MCF 10A (cell line): ENCODE measurements around the gene MT2A. TPM values are rescaled to one million over a fixed set of nuclear protein-coding genes. Genes with fewer than 3 reads are reported as not detected.

Source experiments
- BruUV-seq: library from RNA; stranded (reverse); fragments of 400-500 nt; replicated peaks from 2 replicates; lab custom pipeline; 2021; lab: Mats Ljungman, UMichigan
- CTCF ChIA-PET: fragments of 300-600 bp; sonication (Branson Sonifier 250); formaldehyde crosslinking; extraction: SDS; loops from one replicate; lab custom pipeline; 2021; ENCODE audit warnings: antibody characterized with exemption, inconsistent platforms; lab: Yijun Ruan, JAX
- POLR2A ChIA-PET: fragments of 300-600, 350-650 bp; sonication (Branson Sonifier 250); formaldehyde crosslinking; extraction: SDS; loops from one replicate; lab custom pipeline; 2020; ENCODE audit warnings: antibody characterized with exemption, inconsistent platforms; lab: Yijun Ruan, JAX
- DNase-seq: peaks from one replicate; pipeline ENCODE4 v3.0.0-alpha.2; 2018; ENCODE audit not compliant: unreplicated experiment
- H3K27ac Mint-ChIP-seq: one replicate; pipeline ENCODE4 v1.8.0; 2022; ENCODE audit warnings: mild to moderate bottlenecking, low read depth, mixed read lengths; ENCODE audit not compliant: unreplicated experiment
- H3K27me3 Mint-ChIP-seq: one replicate; pipeline ENCODE4 v1.8.0; 2022; ENCODE audit warnings: mixed read lengths; ENCODE audit not compliant: insufficient read depth, unreplicated experiment
- H3K36me3 Mint-ChIP-seq: one replicate; pipeline ENCODE4 v1.8.0; 2022; ENCODE audit warnings: mild to moderate bottlenecking, moderate library complexity, mixed read lengths; ENCODE audit not compliant: insufficient read depth, unreplicated experiment
- H3K4me1 Mint-ChIP-seq: one replicate; pipeline ENCODE4 v1.8.0; 2022; ENCODE audit warnings: mixed read lengths; ENCODE audit not compliant: insufficient read depth, unreplicated experiment
- H3K4me3 Mint-ChIP-seq: one replicate; pipeline ENCODE4 v1.8.0; 2022; ENCODE audit warnings: mild to moderate bottlenecking, moderate library complexity, mixed read lengths; ENCODE audit not compliant: unreplicated experiment
- H3K9me3 Mint-ChIP-seq: one replicate; pipeline ENCODE4 v1.8.0; 2022; ENCODE audit warnings: mixed read lengths; ENCODE audit not compliant: unreplicated experiment
- intact Hi-C: fragments of 100-400 bp; cut with micrococcal nuclease; formaldehyde crosslinking; loops from 2 replicates; pipeline ENCODE4 v1.14.1; 2022
- total RNA-seq: library from RNA; stranded (reverse); gene quantifications from 2 replicates; pipeline ENCODE4 v1.2.3, GENCODE V29; 2022
- TF ChIP-seq, protein P1 (sequence below): fragments of 200-600 bp; IDR thresholded peaks from one replicate; pipeline ENCODE4 v1.8.0; 2022; ENCODE audit warnings: antibody characterized with exemption, mild to moderate bottlenecking; ENCODE audit not compliant: unreplicated experiment

MT2A gene
- total RNA-seq, 1 experiment from 2014 or later = 3,582 TPM

DNA sequence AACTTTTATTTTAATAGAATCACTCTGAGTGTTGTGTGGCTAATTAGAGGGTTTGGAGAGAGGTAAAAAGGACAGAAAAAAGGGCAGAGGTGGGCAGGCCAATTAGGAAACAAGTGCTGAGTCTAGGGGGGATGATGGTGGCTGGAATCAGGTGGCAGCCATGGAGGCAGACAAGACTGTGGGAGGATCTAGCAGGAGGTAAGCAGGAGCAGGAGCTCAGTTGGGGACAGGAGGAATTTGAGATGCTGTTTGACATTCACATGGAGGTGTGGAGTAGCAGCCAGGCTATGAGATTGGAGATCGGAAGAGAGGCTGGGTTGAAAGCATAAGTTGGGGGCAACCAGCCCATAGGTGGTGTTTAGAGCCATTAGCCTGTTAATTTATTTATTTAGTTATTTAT is 47.3 kb upstream of the MT2A start:
- Mint-ChIP-seq H3K27me3 (peaks cover 3% of the 10 kb centered on the region), H3K4me1 (peaks cover 7% of the 10 kb centered on the region), H3K4me3 (no peak overlapping the region), H3K9me3 (no peaks in the 10 kb centered on the region), H3K27ac (no peak overlapping the region), H3K36me3 (no peaks in the 10 kb centered on the region)
- no peak for DNase-seq
- intact Hi-C loops = no loop called here
- BruUV-seq = no TSS peak
- POLR2A ChIA-PET = interaction anchor here (1.3 kb wide), 1 partner anchor 42 kb away, joined by 3 read pairs; no protein-coding TSS in a partner anchor
- TF ChIP-seq, protein P1, sequence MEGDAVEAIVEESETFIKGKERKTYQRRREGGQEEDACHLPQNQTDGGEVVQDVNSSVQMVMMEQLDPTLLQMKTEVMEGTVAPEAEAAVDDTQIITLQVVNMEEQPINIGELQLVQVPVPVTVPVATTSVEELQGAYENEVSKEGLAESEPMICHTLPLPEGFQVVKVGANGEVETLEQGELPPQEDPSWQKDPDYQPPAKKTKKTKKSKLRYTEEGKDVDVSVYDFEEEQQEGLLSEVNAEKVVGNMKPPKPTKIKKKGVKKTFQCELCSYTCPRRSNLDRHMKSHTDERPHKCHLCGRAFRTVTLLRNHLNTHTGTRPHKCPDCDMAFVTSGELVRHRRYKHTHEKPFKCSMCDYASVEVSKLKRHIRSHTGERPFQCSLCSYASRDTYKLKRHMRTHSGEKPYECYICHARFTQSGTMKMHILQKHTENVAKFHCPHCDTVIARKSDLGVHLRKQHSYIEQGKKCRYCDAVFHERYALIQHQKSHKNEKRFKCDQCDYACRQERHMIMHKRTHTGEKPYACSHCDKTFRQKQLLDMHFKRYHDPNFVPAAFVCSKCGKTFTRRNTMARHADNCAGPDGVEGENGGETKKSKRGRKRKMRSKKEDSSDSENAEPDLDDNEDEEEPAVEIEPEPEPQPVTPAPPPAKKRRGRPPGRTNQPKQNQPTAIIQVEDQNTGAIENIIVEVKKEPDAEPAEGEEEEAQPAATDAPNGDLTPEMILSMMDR = no peak
- CTCF ChIA-PET = interaction anchor here (0.6 to 0.8 kb wide), 3 partner anchors 47 to 533 kb away, joined by 3 to 4 read pairs (median 3); no protein-coding TSS in a partner anchor

DNA sequence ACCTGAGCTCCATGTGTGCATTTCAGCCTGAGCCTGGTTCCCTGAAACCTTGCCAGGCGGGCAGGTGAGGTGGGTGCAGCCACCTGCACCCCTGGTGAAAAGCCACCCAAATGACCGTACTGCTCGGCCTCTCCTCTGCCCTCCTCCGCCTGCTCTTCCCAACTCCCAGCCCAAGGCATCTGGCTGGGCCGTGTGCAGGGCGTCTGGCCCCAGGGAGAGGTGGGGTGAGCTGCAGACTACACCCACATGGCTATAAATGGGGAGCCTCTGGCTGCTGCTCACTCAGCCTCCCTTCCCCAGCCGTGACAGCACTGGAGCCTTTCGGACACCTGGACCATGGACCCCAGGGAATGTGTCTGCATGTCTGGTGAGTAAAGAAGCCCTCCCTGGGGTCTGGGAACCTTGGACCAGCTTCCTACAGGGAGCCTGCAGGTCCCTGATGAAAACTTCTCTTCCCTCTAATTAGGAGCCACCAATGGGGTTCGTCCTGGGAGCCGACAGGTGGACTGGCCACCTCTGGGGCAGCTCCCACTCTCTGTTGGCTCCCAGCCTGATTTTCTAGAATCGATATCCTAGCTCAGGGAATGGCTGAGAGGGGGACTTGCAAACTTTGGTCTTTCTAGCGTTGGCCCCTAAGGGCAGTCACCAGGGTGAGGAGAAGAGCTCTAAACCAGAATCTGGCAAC is 43.4 kb upstream of the MT2A start, which contains the start of gene MT4:
Gene MT4 (plus strand): TSS at position 281 of the 685 bp plus-strand sequence. CDS start 56 bp downstream, at position 337.
- Mint-ChIP-seq H3K27me3 (peaks cover 12% of the 10 kb centered on the region), H3K27ac (no peak within 1 kb of the TSS), H3K4me3 (no peak within 1 kb of the TSS), H3K9me3 (no peaks in the 10 kb centered on the region), H3K4me1 (no peaks in the 10 kb centered on the region), H3K36me3 (no peaks in the 10 kb centered on the region)
- DNase-seq = no peak
- intact Hi-C loops = no loop called here
- CTCF ChIA-PET = interaction anchor here (0.6 to 3.6 kb wide), 5 partner anchors 8 to 137 kb away, joined by 3 to 19 read pairs (median 3); no protein-coding TSS in a partner anchor
- TF ChIP-seq, protein P1 = no peak
- BruUV-seq = no TSS peak
- POLR2A ChIA-PET = interaction anchor here (0.6 to 0.7 kb wide), 2 partner anchors 54 to 95 kb away, joined by 3 read pairs; no protein-coding TSS in a partner anchor

DNA sequence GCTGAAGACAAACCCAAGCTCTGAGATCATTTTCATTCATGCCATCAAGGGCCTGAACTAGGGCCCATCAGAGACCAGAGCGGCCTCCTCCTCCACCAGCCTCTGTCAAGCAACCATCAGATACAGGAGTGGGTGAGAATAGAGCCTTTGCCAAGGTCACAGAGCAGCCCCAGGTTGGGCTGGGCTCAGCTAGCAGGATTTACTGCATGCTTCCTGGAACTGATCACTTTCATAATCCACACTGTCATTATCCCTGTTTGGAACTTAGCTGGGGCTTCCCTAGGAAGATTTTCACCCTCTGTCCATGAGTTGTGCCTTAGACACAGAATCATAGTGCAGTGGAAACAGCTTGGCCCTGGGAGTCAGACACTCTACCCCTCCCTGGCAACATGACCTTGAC is 38.4 kb upstream of the MT2A start:
- ChIA-PET POLR2A (interaction anchor here (0.7 kb wide), 1 partner anchor 274 kb away, joined by 4 read pairs; no protein-coding TSS in a partner anchor), CTCF (interaction anchor here (0.6 to 0.7 kb wide), 2 partner anchors 177 to 523 kb away, joined by 3 read pairs; partner anchors contain the start of gene CPNE2)
- H3K36me3 Mint-ChIP-seq = no peaks in the 10 kb centered on the region
- TF ChIP-seq, protein P1 = no peak
- no peaks in the 10 kb centered on the region for H3K4me1 Mint-ChIP-seq
- H3K27ac Mint-ChIP-seq = no peak overlapping the region
- DNase-seq = no peak
- peaks cover 12% of the 10 kb centered on the region for H3K27me3 Mint-ChIP-seq
- H3K9me3 Mint-ChIP-seq = no peaks in the 10 kb centered on the region
- no TSS peak for BruUV-seq
- intact Hi-C loops = no loop called here
- H3K4me3 Mint-ChIP-seq = no peak overlapping the region

DNA sequence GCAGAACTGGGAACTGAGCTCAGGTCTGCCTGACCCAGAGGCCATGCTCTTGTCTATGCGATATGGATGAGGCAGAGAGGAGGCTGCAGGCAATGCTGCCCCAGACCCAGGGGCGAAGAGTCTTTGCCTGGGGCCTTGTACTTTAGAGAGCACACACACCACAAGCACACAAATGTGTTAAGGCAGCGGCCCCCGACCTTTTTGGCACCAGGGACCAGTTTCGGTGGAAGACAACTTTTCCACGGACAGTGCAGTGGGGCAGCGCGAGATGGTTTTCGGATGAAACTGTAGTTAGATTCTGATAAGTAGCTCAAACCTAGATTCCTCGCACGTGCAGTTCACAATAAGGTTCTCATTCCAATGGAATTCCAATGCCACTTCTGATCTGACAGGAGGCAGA is 36.9 kb upstream of the MT2A start:
- intact Hi-C loops = no loop called here
- H3K4me1 Mint-ChIP-seq = peaks cover 4% of the 10 kb centered on the region
- TF ChIP-seq, protein P1 = no peak
- no peak overlapping the region for H3K4me3 Mint-ChIP-seq
- H3K27me3 Mint-ChIP-seq = peaks cover 5% of the 10 kb centered on the region
- CTCF ChIA-PET = interaction anchor here (1.1 kb wide), 1 partner anchor 29 kb away, joined by 3 read pairs; no protein-coding TSS in a partner anchor
- POLR2A ChIA-PET = no interaction called here
- no peak overlapping the region for H3K27ac Mint-ChIP-seq
- BruUV-seq = no TSS peak
- no peaks in the 10 kb centered on the region for H3K9me3 Mint-ChIP-seq
- H3K36me3 Mint-ChIP-seq = no peaks in the 10 kb centered on the region
- no peak for DNase-seq
